Parietal lobe (tissue), 2 donors: ENCODE data around the gene ATP6AP2. TPM values are rescaled to one million over a fixed set of nuclear protein-coding genes. Genes with fewer than 3 reads are reported as not detected.

Experiments
- small RNA-seq: library from RNA; depleted of rRNA; stranded (forward); fragments of <200 nt; gene quantifications from one replicate; pipeline ENCODE3, GENCODE V24; 2014; ENCODE audit warnings: low replicate concordance
- total RNA-seq: library from RNA; depleted of rRNA; stranded (reverse); fragments of >200 nt; gene quantifications from one replicate; pipeline ENCODE4 v1.2.3, GENCODE V29; 2014

ATP6AP2 gene
- 102 TPM for total RNA-seq

GRCh38 chrX:40580537-40581335 lies at the start of gene ATP6AP2:
ATP6AP2 (plus strand) TSS chrX:40580970; CDS start chrX:40581066, 96 bp downstream.

GRCh38 chrX:40623139-40623536 lies 42.4 kb downstream of the ATP6AP2 start, which contains the start of gene MPC1L:
MPC1L (plus strand) TSS chrX:40623428; CDS start chrX:40623566, 138 bp downstream.

GRCh38 chrX:40647307-40648197 lies 66.8 kb downstream of the ATP6AP2 start, which contains the start of gene CXorf38:
CXorf38 (minus strand) TSS chrX:40647561; CDS start chrX:40647520, 41 bp downstream.

Small RNA genes lying within 50 kb of the gene (small RNA-seq; reads per million reads assigned to genes)
- gene RNU7-164P, result not detected

Other genes starting within 250 kb of the ATP6AP2 start
- gene MPC1L, start 42.5 kb downstream of the ATP6AP2 start, total RNA-seq, result not detected
- 10.6 TPM for gene CXorf38, start 66.6 kb downstream of the ATP6AP2 start, total RNA-seq
- 77.6 TPM for gene MED14, start 154.6 kb downstream of the ATP6AP2 start, total RNA-seq